ENCODE measurements around the gene KRTAP3-2. TPM values are rescaled to one million over a fixed set of nuclear protein-coding genes. Genes with fewer than 3 reads are reported as not detected.
A peak's percentile ranks its signal among the peaks of the same experiment; 100 is the strongest.

KRTAP3-2 gene
- total RNA-seq, 1 experiment from 2014 or later: not detected

- peak overlapping the region; percentile 59 for H3K27ac ChIP-seq
- TF ChIP-seq EZH2 (IDR thresholded peaks at IDR 0.05; ENCODE audit: low read depth): no peak
- TF ChIP-seq CTCF (conservative IDR thresholded peaks at IDR 0.05): no peak
- H3F3A ChIP-seq (ENCODE audit: insufficient read depth, low read depth): peaks cover 44% of the 10 kb centered on the region
- CTCF ChIA-PET: no interaction called here
- H3K9me2 ChIP-seq (ENCODE audit: insufficient read depth): no peaks in the 10 kb centered on the region
- POLR2A ChIA-PET (ENCODE audit: unreplicated experiment): interaction anchor here (0.6 to 1.0 kb wide), 4 partner anchors 48 to 484 kb away, joined by 3 to 10 read pairs (median 6); no protein-coding TSS in a partner anchor
- intact Hi-C loops (cut with micrococcal nuclease; ENCODE audit: unreplicated experiment): no loop called here
- no peak for DNase-seq
- peaks cover 63% of the 10 kb centered on the region for H3K4me1 ChIP-seq (replicated peaks; ENCODE audit: insufficient read depth)
- H3K4me2 ChIP-seq: peak overlapping the region; percentile 34
- no peaks in the 10 kb centered on the region for H4K20me1 ChIP-seq (ENCODE audit: insufficient read depth)
- no peaks in the 10 kb centered on the region for H3K27me3 ChIP-seq (ENCODE audit: insufficient read depth, low read depth)
- BruUV-seq (replicated peaks): no TSS peak
- no peaks in the 10 kb centered on the region; the same call in 1 of the 2 replicates for H3K9me3 ChIP-seq (ENCODE audit: insufficient read depth, low read depth)
- no peaks in the 10 kb centered on the region for H3K79me2 ChIP-seq (ENCODE audit: low read depth)
- no peak overlapping the region for H2AFZ ChIP-seq
- no peaks in the 10 kb centered on the region for H3K36me3 ChIP-seq (ENCODE audit: low read depth)
- no peak overlapping the region for H3K4me3 ChIP-seq
Measured at GRCh38 chr17:41009936-41010335, 10.2 kb upstream of the KRTAP3-2 start.

- no peak overlapping the region for H3K4me3 ChIP-seq
- no peaks in the 10 kb centered on the region for H3K36me3 ChIP-seq (ENCODE audit: low read depth)
- H3K27ac ChIP-seq: peak overlapping the region; percentile 59
- ChIA-PET CTCF (no interaction called here), POLR2A (ENCODE audit: unreplicated experiment) (interaction anchor here (0.6 to 1.0 kb wide), 3 partner anchors 47 to 485 kb away, joined by 3 to 10 read pairs (median 8); no protein-coding TSS in a partner anchor)
- no TSS peak for BruUV-seq (replicated peaks)
- no peaks in the 10 kb centered on the region for H3K27me3 ChIP-seq (ENCODE audit: insufficient read depth, low read depth)
- no peak for TF ChIP-seq EZH2 (IDR thresholded peaks at IDR 0.05; ENCODE audit: low read depth)
- TF ChIP-seq CTCF (conservative IDR thresholded peaks at IDR 0.05): no peak
- no peaks in the 10 kb centered on the region for H3K9me2 ChIP-seq (ENCODE audit: insufficient read depth)
- no peaks in the 10 kb centered on the region for H3K79me2 ChIP-seq (ENCODE audit: low read depth)
- H3K4me2 ChIP-seq: peak overlapping the region; percentile 34
- H3K9me3 ChIP-seq (ENCODE audit: insufficient read depth, low read depth): no peaks in the 10 kb centered on the region; the same call in 1 of the 2 replicates
- no peaks in the 10 kb centered on the region for H4K20me1 ChIP-seq (ENCODE audit: insufficient read depth)
- H2AFZ ChIP-seq: no peak overlapping the region
- H3F3A ChIP-seq (ENCODE audit: insufficient read depth, low read depth): peaks cover 44% of the 10 kb centered on the region
- H3K4me1 ChIP-seq (replicated peaks; ENCODE audit: insufficient read depth): peaks cover 57% of the 10 kb centered on the region
- intact Hi-C loops (cut with micrococcal nuclease; ENCODE audit: unreplicated experiment): no loop called here
- peak; percentile 12 to 96 for DNase-seq
Measured at GRCh38 chr17:41009301-41009760, 9.6 kb upstream of the KRTAP3-2 start.

- Histone ChIP-seq H2AFZ (no peak within 1 kb of the TSS), H3K79me2 (ENCODE audit: low read depth) (no peaks in the 10 kb centered on the region), H3K9me3 (ENCODE audit: insufficient read depth, low read depth) (no peaks in the 10 kb centered on the region; the same call in 1 of the 2 replicates), H3F3A (ENCODE audit: insufficient read depth, low read depth) (peaks cover 39% of the 10 kb centered on the region), H3K9me2 (ENCODE audit: insufficient read depth) (no peaks in the 10 kb centered on the region), H3K27ac (peak within 1 kb of the TSS; percentile 59), H3K4me1 (replicated peaks; ENCODE audit: insufficient read depth) (peaks cover 51% of the 10 kb centered on the region), H3K4me3 (no peak within 1 kb of the TSS), H4K20me1 (ENCODE audit: insufficient read depth) (no peaks in the 10 kb centered on the region), H3K4me2 (peak within 1 kb of the TSS; percentile 34), H3K27me3 (ENCODE audit: insufficient read depth, low read depth) (no peaks in the 10 kb centered on the region), H3K36me3 (ENCODE audit: low read depth) (no peaks in the 10 kb centered on the region)
- POLR2A ChIA-PET (ENCODE audit: unreplicated experiment): interaction anchor here (1.0 kb wide), 1 partner anchor 486 kb away, joined by 8 read pairs; no protein-coding TSS in a partner anchor
- no TSS peak for BruUV-seq (replicated peaks)
- no peak for DNase-seq
- intact Hi-C loops (cut with micrococcal nuclease; ENCODE audit: unreplicated experiment): no loop called here
- TF ChIP-seq CTCF (conservative IDR thresholded peaks at IDR 0.05) (no peak), EZH2 (IDR thresholded peaks at IDR 0.05; ENCODE audit: low read depth) (no peak)
- CTCF ChIA-PET: no interaction called here
Measured at GRCh38 chr17:41008811-41009210, 9.1 kb upstream of the KRTAP3-2 start, which contains the start of gene KRTAP3-1. Gene KRTAP3-1 (minus strand): TSS chr17:41009128. CDS start chr17:41009074, 54 bp downstream.
